ENCODE results near the gene REEP3.
"Not testable (repeated sequence)": the region's sequence is repeated elsewhere in the genome, so short reads cannot be mapped to it uniquely, and the experiment has no call there.

REEP3 gene, protein sequence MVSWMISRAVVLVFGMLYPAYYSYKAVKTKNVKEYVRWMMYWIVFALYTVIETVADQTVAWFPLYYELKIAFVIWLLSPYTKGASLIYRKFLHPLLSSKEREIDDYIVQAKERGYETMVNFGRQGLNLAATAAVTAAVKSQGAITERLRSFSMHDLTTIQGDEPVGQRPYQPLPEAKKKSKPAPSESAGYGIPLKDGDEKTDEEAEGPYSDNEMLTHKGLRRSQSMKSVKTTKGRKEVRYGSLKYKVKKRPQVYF

DNA sequence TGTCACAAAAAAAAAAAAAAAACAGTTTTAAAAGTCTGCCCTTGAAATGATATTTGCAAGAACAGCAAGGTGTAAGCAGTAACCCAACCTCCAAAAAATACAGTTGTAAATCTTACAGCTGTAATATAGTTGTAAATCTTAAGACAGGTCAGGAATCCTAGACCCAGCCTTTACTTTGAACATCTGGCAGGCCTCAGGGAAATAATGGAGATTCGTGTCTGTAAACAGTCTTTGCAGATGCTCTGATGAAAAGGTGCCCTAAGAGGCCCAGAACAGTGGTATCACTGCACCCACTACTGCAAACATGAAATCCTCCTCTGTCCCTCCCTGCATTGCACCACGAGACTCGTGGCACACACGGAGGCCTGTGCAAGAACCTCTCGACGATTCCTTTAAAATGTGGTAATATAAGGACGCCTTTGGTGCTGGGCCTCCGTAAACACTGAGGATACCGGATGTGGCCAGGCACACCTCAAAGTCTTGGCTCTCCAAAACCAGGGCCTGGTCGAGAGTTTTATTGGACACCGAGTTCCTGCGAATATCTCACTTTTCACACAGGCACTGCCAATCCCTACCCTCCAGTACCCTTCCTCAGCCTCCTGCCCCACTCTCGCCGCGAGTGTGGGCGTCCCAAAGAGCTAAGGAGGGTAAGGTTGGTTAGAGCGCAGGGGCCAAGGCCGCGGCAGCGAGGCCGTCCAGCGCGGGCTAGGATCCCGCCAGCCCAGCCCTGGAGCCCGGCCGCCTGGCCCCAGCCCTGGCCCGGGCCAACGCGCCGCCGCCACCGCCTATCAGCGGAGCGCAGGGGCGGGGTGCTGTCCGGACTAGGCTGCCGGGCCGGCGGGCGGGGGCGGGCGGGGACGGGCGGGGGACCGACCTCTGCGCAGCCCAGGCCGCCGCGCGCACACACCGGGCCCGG lies at the start of gene REEP3:
REEP3 (plus strand) TSS at position 902 of the 916 bp plus-strand sequence. CDS start 145 bp downstream, outside the sequence.
- DNase-seq: peak; percentile 11

DNA sequence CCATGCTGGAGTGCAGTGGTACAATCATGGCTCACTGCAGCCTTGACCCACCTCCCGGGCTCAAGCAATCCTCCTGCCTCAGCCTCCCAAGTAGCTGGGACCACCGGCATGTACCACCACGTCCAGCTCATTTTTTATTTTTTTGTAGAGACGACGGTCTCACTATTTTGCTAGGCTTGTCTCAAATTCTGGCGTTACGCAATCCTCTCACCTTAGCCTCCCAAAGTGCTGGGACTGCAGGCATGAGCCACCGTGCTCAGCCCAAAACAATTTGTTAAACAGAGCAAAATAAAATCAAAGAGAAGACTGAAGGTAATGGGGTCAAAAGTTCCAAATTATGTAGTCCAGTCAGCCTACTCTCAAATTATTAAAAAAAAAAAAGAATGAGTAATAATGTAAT lies 46.7 kb upstream of the REEP3 start:
- DNase-seq: no peak

DNA sequence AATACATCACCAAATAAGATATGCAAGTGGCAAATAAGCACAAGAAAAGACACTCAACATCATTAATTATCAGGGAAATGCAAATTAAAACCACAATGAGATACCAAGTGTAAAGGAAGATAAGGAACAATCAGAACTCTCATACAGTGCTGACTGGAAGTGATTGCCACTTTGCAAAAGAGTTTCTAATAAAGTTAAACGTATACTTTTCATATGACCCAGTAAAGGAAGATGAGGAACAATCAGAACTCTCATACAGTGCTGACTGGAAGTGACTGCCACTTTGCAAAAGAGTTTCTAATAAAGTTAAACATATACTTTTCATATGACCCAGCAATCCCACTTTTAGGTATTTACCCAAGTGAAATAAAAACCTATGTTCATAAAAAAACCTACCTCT lies 43.3 kb upstream of the REEP3 start:
- DNase-seq: no peak

DNA sequence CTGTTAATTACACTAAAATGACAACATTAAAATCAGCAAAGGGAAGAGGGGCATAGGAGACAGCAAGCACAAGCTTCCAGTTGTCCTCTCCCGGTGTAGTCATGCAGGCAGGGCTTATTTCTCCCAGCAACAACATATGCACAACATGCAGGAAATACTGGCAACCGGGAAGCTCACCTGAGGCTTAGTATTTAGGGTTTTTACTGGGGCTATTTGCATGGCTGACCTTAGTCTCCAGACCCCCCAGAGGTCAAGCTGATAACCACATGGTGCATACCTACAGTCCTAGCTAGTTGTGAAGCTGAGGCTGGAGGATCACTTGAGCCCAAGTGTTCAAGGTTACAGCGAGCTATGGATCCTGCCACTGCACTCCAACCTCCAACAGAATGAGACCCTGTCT lies 42.6 kb upstream of the REEP3 start:
- no peak for DNase-seq

DNA sequence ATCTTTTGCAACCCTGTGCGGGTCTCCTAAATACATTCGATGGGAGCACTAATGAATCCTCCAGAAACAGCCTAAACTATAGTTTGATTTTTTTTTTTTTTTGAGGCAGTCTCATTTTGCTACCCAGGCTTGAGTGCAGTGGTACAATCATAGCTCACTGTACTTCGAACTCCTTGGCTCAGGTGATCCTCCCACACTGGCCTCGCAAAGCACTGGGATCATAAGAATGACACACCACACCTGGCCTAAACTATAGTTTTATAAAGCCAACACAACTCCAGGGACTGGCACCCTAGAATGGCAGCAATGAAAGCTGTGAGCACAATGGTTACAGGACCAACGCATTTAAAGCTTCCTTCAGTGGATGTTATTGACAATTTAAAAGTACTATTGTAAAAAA lies 41.0 kb upstream of the REEP3 start:
- no peak for DNase-seq

DNA sequence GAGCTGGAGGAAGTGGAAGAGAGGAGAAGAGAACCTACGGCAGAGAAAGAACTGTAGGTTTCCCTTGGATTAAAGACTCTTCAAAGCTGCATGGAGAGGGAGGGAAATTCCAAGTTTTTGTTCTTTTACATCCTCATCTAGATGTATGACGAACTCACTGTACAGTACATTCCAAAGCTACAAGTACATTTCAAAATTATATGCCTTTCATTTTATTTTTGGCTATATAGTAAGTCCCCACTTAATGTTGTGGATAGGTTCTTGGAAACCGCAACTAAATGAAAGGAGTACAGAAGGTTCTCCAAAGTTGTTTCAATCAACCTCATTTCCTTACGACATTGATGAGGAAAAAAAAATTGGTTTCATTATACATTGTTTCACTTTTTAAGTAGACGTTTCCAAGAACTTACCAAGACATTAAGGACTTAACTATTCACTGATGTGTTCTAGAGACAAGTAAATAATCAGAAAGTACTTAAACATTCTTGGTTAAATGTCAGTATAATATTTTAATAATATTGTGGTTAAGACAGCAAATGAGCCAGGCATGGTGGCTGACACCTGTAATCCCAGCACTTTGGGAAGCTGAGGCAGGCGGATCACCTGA lies 39.3 kb upstream of the REEP3 start:
- DNase-seq: no peak

DNA sequence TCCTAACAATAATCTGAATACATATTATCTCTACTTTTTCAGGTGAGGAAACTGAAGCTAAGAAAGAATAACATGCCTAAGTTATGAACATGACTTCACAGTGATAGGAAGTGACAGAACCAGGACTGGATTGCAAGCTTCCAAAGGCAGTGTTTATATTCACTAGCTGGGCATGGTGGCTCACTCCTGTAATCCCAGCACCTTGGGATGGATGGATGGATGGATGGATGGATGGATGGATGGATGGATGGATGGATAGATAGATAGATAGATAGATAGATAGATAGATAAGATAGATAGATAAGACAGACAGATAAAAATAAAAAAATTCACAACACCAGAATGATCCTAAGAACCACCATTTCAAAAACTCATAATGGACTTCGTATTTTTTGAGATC lies 37.2 kb upstream of the REEP3 start:
- no peak for DNase-seq

DNA sequence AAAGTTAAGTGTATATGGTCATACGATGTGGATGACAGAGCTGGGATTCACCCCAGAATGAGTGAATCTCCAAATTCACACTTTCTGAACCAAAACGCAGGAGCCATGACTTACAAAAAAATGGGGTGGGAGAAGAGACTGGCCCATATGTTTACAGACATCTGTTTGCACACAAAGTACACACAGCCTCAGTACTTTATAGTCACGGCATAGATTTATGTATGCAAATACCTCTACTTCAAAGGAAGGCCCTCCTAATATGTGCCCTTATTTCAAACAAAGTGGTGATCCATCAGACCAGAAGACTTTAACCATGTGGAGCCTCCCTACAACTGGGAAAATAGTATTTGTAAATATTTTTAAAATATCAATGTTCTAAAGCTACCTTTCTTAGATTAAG lies 33.2 kb upstream of the REEP3 start:
- DNase-seq: no peak

DNA sequence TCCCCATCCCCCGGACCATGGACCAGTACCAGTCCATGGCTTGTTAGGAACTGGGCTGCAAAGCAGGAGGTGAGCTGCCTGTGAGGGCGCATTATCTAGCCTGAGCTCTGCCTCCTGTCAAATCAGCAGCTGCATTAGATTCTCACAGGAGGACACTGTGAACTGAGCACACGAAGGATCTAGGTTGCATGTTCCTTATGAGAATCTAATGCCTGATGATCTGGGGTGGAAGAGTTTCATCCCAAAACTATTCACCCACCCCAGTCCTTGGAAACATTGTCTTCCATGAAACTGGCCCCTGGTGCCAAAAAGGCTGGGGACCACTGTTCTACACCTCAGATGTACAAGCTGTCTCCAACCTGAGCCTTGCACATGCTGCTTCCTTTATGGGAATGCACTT lies 31.4 kb upstream of the REEP3 start:
- DNase-seq: no peak

DNA sequence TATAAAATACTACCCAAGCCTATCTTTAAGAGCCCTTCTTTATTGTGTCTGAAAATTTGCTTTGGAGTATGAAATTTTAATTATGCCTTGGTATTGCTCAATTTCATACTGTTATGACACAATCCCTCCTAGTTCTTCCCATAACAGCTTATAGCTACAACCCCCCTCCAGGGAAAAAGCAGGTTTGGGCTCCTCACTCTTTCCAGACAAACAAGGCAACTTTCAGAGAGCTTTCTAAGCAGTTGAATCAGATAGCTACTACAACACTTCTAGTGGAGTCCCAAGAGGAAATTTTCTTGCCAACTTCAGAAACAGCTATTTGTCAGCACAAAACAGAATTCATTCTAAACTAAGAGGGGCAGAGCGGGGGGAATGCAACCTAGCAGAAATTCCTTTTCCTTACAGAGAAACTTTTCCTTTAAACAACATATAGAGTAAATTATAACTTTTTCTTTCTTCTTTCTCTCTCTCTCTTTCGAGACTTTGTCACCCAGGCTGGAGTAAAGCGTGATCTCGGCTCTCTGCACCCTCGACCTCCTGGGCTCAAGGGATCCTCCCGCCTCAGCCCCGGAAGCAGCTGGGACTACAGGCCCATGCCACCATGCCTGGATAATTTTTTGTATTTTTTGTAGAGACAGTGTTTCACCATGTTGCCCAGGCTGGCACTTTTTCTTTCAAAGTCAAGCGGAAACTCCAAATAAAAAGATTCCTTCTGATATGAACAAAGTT lies 29.4 kb upstream of the REEP3 start:
- no peak for DNase-seq

DNA sequence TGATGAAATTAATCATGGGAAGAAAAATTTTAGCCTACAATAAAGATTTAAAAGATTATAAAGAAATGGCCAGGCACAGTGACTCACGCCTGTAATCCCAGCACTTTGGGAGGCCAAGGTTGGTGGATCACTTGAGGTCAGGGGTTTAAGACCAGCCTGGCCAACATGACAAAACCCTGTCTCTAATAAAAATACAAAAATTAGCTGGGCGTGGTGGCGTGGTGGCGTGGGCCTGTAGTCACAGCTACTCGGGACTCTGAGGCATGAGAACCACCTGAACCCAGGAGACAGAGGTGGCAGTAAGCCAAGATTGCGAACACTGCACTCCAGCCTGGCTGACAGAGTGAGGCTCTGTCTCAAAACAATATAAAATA lies 28.9 kb upstream of the REEP3 start:
- DNase-seq: not testable (repeated sequence)

DNA sequence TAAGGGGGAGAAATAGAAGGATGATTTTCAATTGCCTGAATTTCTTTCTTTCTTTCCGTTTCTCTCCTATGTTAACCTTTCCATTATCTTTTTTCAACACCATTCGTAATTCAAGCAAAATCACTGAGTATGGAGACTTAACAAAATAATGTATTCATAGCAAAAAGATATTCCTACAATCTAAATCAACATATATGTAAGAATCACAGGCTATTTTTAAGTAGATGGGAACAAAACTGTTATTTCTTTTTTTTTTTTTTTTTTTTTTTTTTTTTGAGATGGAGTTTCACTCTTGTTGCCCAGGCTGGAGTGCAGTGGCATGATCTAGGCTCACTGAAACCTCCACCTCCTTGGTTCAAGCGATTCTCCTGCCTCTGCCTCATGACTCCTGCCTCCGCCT lies 28.2 kb upstream of the REEP3 start:
- no peak for DNase-seq

DNA sequence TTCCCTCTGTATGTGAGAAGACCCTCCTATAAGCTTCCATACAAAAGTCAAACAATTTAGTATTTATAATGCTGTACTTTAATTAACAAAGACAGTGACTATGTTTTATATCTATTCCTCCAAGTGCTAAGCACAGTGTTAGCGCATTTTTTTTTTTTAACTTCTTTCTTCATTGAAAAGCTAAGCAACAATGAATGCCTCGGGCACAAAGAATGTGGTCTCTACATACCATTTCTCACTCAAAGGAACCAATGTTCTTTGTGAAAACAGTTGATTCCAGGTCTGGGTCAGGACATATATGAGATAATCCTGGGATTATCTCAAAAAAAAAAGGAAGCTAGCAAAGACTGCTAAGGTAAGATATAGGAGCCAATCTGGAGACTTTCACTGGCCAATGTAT lies 26.2 kb upstream of the REEP3 start:
- DNase-seq: no peak

DNA sequence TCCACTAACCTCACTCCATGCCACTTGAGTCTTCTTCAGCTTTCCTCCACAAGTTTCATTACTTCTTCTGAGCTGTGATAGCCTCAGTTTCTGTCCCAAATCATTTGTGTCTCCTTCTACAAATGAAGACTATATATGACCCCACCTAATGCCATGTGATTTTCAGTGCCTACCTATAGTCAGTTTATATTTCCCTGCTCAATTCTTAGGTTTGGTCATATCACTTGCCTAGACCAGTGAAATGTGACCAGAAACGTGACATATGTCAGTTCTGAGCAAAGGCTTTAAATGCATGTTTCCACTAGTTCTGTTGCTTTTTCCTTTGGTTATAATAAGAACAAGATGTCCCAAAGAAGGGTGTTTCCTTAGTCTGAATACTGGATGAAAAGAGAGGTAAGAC lies 24.6 kb upstream of the REEP3 start:
- no peak for DNase-seq

DNA sequence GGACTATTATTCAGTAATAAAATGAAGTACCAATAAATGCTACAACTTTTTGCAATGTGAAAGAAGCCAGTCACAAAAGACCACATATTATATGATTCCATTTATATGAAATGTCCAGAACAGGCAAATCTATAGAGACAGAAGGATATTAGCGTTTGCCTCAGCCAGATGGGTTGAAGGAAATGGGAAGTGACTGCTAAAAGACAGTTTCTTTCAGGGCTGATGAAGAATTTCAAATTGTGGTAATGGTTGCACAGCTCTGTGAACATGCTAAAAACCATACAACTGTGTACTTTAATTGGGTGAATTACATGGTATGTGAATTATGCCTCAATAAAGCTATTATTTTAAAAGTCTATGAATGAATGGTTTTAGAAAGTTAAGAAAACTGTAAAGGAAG lies 23.9 kb upstream of the REEP3 start:
- no peak for DNase-seq

DNA sequence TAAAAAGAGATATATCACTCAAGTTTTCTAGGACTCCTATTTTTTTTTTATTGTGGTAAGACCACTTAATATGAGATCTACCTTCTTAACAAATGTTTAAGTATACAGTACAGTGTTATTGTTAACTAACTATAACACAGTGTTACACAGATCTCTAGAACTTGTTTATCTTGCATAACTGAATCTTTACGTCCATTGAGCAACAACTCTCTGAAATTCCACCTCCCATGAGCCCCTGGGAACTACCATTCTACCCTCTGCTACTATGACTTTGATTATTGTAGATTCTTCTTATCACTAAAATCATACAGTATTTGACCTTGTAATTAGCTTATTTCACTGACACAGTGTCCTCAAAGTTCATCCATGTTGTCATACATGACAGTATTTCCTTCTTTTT lies 22.5 kb upstream of the REEP3 start:
- DNase-seq: no peak

DNA sequence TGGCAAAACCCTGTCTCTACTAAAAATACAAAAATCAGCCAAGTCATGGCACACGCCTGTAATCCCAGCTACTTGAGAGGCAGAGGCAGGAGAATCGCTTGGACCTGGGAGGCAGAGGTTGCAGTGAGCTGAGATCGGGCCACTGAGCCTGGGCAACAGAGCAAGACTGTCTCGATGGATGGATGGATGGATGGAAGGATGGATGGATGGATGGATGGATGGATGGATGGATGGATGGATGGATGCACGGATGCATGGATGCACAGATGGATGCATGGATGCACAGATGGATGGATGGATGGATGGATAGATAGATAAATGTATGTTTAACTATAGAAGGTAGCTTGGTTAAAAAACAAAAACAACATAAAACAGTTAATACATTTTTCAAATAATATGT lies 20.6 kb upstream of the REEP3 start:
- not testable (repeated sequence) for DNase-seq

DNA sequence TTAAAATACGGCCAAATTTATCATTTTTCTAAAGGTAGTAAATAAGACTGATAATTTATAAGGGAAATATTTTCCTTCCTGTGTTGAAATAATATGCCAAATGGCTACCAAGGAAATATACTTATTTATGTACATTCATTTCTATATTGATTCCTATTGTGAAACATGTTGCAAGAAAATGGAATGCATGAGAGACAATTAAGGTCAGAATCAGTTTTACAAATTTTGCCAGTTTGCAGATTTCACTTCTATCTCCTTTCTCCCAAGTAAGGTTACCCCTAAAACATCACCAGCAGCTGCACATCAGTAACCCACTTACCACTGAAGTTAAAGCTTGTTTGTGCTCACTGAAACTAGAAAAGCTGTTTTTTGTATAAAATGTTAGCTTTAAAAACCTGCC lies 19.2 kb upstream of the REEP3 start:
- DNase-seq: no peak

DNA sequence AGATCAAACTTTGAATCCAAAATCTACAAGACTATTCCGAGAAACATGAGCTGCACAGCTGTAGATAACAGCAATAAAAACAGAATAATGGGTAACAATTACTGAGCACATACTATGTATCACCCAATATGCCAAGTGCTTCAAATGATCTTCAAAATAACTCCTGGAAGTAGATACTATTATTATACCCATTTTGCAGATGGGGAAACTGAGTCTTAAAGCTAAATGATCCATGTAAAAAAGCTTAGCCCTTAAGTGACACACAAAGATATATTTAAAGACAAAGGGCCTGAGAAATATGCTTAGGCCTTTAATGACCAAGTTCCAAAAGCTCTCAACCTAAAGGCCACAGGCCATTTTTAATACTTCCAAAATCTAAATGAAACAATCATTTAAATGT lies 18.4 kb upstream of the REEP3 start:
- DNase-seq: no peak

DNA sequence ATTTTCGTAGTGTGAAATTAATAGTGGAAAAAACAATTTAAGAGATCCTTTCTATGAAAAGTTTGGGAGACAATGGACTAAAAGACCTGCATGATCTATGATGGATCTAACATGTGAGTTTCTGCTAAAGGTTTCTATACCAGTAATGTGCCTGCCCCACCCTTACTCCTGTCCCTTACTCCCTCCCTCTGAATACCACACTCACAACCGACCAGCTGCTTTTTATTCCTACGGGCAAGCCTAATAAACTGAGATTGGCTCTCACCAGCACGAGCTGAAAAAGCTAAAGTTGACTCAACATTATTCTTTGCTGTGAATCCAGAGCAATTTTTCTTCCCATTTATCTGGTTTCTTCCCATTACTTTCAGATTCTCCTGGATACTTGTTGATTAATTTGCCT lies 17.8 kb upstream of the REEP3 start:
- DNase-seq: no peak

DNA sequence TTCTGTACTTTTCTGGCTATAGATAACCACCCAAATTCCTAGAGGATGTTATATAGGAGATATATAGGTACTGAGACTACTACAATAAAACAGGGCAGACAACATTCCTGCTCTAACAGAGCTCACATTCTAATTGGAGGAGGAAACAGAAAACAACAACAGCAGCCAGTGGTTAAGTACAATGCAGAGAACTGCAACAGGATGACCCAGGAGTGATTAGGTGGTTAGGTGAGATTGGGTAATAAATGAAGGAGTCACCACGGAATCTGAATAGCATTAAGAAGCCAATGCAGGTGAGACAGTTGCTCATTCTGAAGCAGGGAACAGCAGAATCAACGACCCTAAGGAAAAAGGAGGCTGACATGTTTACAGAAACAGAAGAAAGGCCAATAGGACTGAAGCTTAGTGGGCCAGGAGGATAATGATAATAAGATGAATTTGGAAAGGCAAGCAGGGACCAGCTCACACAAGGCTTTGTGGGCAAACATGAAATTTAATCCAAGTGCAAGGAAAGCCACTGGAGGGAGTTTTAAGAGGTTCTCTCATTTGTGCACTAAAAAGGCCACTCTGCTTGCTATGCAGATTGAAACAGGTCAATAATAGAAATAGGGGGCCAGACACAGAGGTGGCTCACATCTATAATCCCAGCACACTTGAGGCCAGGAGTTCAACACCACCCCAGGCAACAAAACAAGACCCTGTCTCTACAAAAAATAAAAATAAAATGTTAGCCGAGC lies 16.9 kb upstream of the REEP3 start:
- DNase-seq: no peak

DNA sequence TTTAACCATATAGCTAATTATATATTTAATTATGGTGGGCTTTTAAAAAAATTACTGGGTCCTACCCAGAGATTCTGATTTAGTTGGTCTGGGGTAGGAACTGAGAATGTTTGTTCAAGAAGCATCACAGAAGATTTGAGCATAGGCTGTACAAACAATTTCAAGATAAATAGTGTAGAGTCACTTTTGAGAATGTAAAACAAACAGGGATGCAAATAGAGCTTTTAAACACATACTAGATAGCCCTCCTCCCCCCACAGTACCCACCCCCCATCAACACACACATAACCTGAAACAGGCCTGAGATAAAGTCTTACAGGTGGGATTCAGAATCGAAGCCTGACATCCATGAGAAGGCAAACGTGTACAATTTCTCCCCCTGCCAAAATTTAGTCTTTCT lies 15.6 kb upstream of the REEP3 start:
- DNase-seq: no peak

DNA sequence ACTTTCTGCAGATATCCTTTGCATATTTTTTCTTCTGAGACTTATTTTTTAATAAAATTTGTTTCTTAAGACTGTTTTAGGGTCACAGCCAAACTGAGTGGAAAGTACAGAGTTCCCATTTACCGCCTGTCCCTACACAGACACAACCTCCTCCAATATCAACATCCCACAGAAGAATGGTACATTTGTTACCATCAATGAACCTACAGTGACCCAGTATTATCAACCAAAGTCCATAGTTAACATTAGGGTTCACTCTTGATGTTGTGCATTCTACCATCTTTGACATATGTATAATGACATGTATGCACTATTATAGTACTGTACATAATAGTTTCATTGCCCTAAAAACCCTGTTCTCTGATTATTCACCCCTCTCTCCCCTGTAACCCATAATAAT lies 14.6 kb upstream of the REEP3 start:
- no peak for DNase-seq

All from activated T-cell treated with anti-CD3 and anti-CD28 coated beads for 4 hours (primary cell).